ENCODE results near the gene ZFAND3. TPM values are rescaled to one million over a fixed set of nuclear protein-coding genes. Genes with fewer than 3 reads are reported as not detected.

ZFAND3 gene
- total RNA-seq, 1 experiment from 2014 or later: 47.2 TPM

DNA sequence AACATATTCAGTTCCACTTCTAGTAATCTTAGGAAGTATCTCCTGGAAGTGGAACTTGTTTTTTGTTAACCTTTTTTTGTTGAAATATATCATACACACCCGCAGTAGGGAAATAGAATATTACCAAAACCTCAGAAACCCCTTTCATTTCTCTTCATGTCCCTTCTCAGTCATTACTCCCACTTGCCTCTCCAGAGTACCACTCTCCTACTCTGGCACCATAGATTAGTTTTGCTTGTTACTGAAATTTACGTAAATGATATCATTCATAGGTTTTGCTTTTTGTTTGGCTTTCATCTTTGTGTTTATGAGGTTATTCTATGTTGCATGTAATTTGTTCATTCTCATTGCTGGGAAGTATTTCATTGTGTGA, 52.8 kb downstream of the ZFAND3 start:
- H3K9me2 ChIP-seq (ENCODE audit: insufficient read depth): no peaks in the 10 kb centered on the region
- H2AFZ ChIP-seq (ENCODE audit: low read depth, low read length, poor library complexity, severe bottlenecking): no peak overlapping the region
- peaks cover 94% of the 10 kb centered on the region for H3K79me2 ChIP-seq (ENCODE audit: insufficient read depth, low read length)
- no peak overlapping the region for H3K27ac ChIP-seq (ENCODE audit: low read depth, low read length)
- ATAC-seq (no peak), DNase-seq (ENCODE audit: low read depth, low spot score) (no peak)
- ChIA-PET RAD21 (ENCODE audit: low non-redundant PET in 1 of 2, low total read pairs in 2 of 2, uncharacterized antibody in 2 of 2, unreplicated experiment in 2 of 2) (no interaction called here), POLR2A (no interaction called here), CTCF (no interaction called here)
- TF ChIP-seq, protein P1, sequence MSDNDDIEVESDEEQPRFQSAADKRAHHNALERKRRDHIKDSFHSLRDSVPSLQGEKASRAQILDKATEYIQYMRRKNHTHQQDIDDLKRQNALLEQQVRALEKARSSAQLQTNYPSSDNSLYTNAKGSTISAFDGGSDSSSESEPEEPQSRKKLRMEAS (IDR thresholded peaks at IDR 0.05): no peak
- TF ChIP-seq YY1 (IDR thresholded peaks at IDR 0.05; ENCODE audit: extremely low read depth, insufficient replicate concordance, low read depth, low read length) (no peak), ZFX (IDR thresholded peaks at IDR 0.05) (no peak), CEBPB (IDR thresholded peaks at IDR 0.05; ENCODE audit: low read depth) (no peak), EZH2phosphoT487 (IDR thresholded peaks at IDR 0.05; ENCODE audit: borderline replicate concordance) (no peak), FOSL1 (IDR thresholded peaks at IDR 0.05; ENCODE audit: low read depth) (no peak), POLR2A (IDR thresholded peaks at IDR 0.05; ENCODE audit: borderline replicate concordance, extremely low read depth, insufficient read depth, insufficient read length) (no peak), JUND (IDR thresholded peaks at IDR 0.05) (no peak), TCF7L2 (IDR thresholded peaks at IDR 0.05; ENCODE audit: borderline replicate concordance, extremely low read depth, insufficient read depth, insufficient read length) (no peak), ZNF274 (IDR thresholded peaks at IDR 0.05; ENCODE audit: low read depth, low read length) (no peak), SRF (IDR thresholded peaks at IDR 0.05; ENCODE audit: low read depth) (no peak), EZH2 (IDR thresholded peaks at IDR 0.05) (no peak), CBX3 (IDR thresholded peaks at IDR 0.05; ENCODE audit: low read depth) (no peak), RAD21 (IDR thresholded peaks at IDR 0.05; ENCODE audit: low read depth) (no peak)
- TF ChIP-seq, protein P2, sequence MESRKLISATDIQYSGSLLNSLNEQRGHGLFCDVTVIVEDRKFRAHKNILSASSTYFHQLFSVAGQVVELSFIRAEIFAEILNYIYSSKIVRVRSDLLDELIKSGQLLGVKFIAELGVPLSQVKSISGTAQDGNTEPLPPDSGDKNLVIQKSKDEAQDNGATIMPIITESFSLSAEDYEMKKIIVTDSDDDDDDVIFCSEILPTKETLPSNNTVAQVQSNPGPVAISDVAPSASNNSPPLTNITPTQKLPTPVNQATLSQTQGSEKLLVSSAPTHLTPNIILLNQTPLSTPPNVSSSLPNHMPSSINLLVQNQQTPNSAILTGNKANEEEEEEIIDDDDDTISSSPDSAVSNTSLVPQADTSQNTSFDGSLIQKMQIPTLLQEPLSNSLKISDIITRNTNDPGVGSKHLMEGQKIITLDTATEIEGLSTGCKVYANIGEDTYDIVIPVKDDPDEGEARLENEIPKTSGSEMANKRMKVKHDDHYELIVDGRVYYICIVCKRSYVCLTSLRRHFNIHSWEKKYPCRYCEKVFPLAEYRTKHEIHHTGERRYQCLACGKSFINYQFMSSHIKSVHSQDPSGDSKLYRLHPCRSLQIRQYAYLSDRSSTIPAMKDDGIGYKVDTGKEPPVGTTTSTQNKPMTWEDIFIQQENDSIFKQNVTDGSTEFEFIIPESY (IDR thresholded peaks at IDR 0.05; ENCODE audit: extremely low read depth, insufficient replicate concordance, low read length): no peak
- TF ChIP-seq, protein P3, sequence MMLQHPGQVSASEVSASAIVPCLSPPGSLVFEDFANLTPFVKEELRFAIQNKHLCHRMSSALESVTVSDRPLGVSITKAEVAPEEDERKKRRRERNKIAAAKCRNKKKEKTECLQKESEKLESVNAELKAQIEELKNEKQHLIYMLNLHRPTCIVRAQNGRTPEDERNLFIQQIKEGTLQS (IDR thresholded peaks at IDR 0.05): no peak
- TF ChIP-seq, protein P4, sequence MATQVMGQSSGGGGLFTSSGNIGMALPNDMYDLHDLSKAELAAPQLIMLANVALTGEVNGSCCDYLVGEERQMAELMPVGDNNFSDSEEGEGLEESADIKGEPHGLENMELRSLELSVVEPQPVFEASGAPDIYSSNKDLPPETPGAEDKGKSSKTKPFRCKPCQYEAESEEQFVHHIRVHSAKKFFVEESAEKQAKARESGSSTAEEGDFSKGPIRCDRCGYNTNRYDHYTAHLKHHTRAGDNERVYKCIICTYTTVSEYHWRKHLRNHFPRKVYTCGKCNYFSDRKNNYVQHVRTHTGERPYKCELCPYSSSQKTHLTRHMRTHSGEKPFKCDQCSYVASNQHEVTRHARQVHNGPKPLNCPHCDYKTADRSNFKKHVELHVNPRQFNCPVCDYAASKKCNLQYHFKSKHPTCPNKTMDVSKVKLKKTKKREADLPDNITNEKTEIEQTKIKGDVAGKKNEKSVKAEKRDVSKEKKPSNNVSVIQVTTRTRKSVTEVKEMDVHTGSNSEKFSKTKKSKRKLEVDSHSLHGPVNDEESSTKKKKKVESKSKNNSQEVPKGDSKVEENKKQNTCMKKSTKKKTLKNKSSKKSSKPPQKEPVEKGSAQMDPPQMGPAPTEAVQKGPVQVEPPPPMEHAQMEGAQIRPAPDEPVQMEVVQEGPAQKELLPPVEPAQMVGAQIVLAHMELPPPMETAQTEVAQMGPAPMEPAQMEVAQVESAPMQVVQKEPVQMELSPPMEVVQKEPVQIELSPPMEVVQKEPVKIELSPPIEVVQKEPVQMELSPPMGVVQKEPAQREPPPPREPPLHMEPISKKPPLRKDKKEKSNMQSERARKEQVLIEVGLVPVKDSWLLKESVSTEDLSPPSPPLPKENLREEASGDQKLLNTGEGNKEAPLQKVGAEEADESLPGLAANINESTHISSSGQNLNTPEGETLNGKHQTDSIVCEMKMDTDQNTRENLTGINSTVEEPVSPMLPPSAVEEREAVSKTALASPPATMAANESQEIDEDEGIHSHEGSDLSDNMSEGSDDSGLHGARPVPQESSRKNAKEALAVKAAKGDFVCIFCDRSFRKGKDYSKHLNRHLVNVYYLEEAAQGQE (IDR thresholded peaks at IDR 0.05; ENCODE audit: low read depth): no peak
- TF ChIP-seq, protein P5, sequence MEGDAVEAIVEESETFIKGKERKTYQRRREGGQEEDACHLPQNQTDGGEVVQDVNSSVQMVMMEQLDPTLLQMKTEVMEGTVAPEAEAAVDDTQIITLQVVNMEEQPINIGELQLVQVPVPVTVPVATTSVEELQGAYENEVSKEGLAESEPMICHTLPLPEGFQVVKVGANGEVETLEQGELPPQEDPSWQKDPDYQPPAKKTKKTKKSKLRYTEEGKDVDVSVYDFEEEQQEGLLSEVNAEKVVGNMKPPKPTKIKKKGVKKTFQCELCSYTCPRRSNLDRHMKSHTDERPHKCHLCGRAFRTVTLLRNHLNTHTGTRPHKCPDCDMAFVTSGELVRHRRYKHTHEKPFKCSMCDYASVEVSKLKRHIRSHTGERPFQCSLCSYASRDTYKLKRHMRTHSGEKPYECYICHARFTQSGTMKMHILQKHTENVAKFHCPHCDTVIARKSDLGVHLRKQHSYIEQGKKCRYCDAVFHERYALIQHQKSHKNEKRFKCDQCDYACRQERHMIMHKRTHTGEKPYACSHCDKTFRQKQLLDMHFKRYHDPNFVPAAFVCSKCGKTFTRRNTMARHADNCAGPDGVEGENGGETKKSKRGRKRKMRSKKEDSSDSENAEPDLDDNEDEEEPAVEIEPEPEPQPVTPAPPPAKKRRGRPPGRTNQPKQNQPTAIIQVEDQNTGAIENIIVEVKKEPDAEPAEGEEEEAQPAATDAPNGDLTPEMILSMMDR (IDR thresholded peaks at IDR 0.05 in 2 of 3, conservative IDR thresholded peaks at IDR 0.05 in 1 of 3; ENCODE audit: borderline replicate concordance in 1 of 3, insufficient read depth in 1 of 3, low read depth in 2 of 3, low read length in 2 of 3): no peak
- BruUV-seq (replicated peaks): no TSS peak
- no peak overlapping the region for H3K4me2 ChIP-seq (ENCODE audit: low read length)
- no peak overlapping the region for H3K4me3 ChIP-seq (replicated peaks in 1 of 2; ENCODE audit: low read depth in 1 of 2, low read length in 2 of 2)
- no peak overlapping the region for H3K9ac ChIP-seq (ENCODE audit: low read length)
- H4K20me1 ChIP-seq (ENCODE audit: insufficient read depth): peaks cover 6% of the 10 kb centered on the region; the same call in 1 of the 2 replicates
- H3K4me1 ChIP-seq (ENCODE audit: control insufficient read depth in 1 of 2, insufficient read depth in 2 of 2, low read length in 2 of 2): peaks cover 9 to 16% of the 10 kb centered on the region in 2 experiments
- intact Hi-C loops (cut with micrococcal nuclease): no loop called here
- no peaks in the 10 kb centered on the region for H3K9me3 ChIP-seq (ENCODE audit: control insufficient read depth in 1 of 2, insufficient read depth in 1 of 2, low read depth in 1 of 2, low read length in 2 of 2)
- H3K36me3 ChIP-seq (ENCODE audit: control insufficient read depth in 1 of 2, insufficient read depth in 2 of 2, low read length in 2 of 2): no peaks in the 10 kb centered on the region
- no peaks in the 10 kb centered on the region for H3K27me3 ChIP-seq (ENCODE audit: insufficient read depth, low read length)
